Retinal pigment epithelial cell (primary cell): ENCODE data around the gene KAT8.

Experiments
- DNase-seq: peaks from one replicate; pipeline ENCODE4 v3.0.0-alpha.2; 2010; ENCODE audit warnings: low read depth
- H3K4me3 ChIP-seq: 2 replicates; pipeline ENCODE4 v1.5.1; 2011; ENCODE audit warnings: mild to moderate bottlenecking, low read length, control low read depth, moderate library complexity
- TF ChIP-seq, protein P1 (sequence below): conservative IDR thresholded peaks from 2 replicates; pipeline ENCODE4 v1.5.1; 2011; ENCODE audit warnings: low read depth, low read length, control low read depth, inconsistent platforms

KAT8 gene

DNA sequence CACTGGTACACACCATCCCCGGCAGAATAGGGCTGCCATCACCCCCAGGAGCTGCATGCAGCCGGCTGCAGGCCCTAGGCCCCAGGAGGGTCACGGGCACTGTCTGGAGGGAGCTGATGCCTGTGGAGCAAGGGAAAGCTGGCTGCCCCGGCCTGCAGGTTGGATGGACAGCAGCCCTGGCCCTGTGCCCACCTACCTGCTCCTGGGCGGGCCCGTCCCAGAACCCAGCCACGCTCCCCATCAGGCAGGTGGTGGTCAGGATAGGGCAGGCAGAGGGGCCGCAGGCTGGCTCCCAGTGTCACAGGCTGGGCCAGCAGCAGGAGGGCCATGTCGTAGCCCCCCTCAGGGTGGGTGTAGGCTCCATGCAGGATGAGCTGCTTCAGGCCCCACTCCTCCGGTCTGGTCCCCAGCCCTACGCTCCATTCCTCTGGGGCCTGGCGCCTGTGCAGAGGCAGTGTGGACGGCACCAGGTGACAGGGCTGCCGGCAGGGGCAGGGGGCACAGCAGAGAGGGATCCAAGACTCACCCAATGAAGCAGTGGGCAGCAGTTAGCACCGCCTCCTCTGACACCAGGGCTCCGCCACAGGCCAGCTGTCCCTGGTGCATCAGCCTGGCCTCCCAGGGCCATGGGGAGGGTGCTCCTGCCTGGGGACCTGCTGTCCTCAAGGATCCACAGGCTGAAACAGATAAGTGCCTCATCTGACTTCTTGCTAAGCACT is 32.7 kb upstream of the KAT8 start:
- TF ChIP-seq, protein P1, sequence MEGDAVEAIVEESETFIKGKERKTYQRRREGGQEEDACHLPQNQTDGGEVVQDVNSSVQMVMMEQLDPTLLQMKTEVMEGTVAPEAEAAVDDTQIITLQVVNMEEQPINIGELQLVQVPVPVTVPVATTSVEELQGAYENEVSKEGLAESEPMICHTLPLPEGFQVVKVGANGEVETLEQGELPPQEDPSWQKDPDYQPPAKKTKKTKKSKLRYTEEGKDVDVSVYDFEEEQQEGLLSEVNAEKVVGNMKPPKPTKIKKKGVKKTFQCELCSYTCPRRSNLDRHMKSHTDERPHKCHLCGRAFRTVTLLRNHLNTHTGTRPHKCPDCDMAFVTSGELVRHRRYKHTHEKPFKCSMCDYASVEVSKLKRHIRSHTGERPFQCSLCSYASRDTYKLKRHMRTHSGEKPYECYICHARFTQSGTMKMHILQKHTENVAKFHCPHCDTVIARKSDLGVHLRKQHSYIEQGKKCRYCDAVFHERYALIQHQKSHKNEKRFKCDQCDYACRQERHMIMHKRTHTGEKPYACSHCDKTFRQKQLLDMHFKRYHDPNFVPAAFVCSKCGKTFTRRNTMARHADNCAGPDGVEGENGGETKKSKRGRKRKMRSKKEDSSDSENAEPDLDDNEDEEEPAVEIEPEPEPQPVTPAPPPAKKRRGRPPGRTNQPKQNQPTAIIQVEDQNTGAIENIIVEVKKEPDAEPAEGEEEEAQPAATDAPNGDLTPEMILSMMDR = no peak
- H3K4me3 ChIP-seq = no peak overlapping the region
- no peak for DNase-seq

DNA sequence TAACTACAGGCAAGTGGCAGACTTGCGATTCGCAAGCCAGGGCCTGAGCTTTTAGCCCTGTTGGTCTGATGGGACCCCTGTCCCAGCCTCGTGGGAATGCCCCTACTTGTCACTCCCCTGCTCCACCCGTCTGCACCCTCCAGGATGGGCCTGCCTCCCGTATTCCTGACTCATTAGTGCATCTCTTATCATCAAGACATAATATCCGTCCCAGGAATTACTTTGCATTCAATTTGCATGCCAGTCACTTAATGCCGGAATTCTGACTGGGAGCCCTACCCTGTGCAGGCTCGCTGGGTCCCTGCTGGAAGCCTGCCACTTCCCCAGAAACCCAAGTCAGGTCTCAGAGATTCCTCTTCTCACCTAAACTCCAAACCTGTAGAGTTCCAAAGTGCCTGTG is 32.1 kb upstream of the KAT8 start:
- H3K4me3 ChIP-seq = no peak overlapping the region
- no peak for DNase-seq
- TF ChIP-seq, protein P1 = no peak

DNA sequence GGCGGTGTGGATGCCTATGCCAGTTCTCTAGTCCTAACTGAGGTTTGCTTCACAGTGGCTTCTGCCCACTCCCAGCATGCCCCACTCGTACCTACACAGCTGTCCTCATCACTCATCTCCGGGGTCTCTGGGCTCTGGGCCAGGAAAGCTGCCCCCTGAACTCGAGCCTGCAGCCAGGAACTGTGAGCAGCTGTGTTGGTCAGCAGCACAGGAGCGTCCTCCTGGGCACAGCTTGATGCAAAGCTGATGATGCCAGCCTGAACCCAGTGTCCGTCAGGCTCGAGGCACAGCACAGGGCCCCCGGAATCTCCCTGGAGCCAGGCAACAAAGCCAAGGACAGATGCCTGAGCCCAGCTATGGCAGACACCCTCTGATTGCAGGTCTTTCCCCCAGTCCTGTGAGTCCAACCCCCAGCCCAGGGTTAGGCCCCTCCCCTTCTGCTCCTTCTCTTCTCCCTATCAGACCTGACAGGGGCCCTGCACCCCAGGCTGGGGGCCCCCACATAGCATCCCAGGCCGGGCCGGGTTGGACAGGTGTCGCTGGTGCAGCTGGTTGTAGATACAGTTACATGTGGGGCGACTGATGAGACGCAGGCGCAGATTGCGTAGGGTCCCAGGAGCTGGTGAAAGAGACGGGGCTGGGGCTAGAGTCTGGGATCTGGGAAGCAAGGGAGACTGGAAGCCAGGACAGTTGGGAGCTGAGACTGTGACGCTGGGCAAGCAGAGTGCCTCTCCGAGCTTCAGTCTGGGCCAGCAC is 31.4 kb upstream of the KAT8 start:
- TF ChIP-seq, protein P1 = no peak
- no peak overlapping the region for H3K4me3 ChIP-seq
- DNase-seq = no peak

DNA sequence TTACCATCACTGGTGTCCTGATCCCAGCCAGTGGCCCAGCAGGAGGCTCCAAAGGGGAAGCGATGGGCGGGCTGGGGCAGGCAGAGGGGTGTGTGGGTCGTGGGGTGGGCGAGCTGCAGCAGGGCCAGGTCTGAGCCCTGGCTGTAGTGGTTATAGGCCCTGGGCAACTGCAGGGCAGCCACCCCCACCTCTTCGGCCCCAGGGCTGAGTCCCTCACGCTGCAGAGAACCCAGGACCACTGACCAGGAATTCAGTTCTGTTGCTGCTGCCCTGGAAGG is 30.9 kb upstream of the KAT8 start:
- no peak for DNase-seq
- TF ChIP-seq, protein P1 = no peak
- H3K4me3 ChIP-seq = no peak overlapping the region

DNA sequence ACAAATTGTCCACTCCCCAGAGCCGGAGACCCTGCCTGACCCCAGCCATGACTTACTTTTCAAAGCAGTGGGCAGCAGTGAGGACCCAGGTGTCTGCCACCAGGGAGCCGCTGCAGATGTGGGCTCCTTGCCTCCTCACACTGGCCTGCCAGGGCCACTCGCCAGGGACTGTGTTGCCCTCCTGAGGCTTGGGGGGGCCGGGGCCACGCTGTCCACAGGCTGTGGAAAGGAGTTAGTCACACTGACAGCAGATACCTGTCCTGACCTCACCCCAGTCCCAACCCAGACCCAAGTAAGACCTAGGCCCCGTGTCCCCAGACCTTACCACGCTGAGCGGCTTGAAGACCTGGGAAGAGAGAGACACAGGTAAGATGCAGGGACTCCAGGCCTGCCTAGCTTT is 30.0 kb upstream of the KAT8 start:
- no peak overlapping the region for H3K4me3 ChIP-seq
- no peak for DNase-seq
- TF ChIP-seq, protein P1 = no peak

DNA sequence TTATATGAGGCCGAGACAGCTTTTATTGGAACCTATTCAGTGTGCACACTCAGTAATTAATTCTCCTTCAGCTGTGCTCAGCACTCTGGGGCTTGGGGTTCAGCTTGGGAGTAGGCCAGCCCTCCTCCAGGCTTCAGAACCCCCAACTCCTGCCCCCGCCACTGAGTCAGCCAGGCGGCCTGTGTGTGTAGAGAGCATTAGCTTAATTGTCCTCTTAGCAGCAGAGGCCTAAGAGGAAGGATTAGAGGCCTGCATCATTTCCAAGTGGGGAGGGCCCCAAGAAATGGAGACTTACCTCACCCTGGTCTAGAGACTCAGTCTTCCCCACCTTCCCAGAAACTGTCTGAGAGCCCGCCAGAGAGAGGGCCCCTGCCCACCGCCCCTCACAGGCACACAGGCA is 29.5 kb upstream of the KAT8 start:
- TF ChIP-seq, protein P1 = no peak
- no peak for DNase-seq
- H3K4me3 ChIP-seq = no peak overlapping the region

DNA sequence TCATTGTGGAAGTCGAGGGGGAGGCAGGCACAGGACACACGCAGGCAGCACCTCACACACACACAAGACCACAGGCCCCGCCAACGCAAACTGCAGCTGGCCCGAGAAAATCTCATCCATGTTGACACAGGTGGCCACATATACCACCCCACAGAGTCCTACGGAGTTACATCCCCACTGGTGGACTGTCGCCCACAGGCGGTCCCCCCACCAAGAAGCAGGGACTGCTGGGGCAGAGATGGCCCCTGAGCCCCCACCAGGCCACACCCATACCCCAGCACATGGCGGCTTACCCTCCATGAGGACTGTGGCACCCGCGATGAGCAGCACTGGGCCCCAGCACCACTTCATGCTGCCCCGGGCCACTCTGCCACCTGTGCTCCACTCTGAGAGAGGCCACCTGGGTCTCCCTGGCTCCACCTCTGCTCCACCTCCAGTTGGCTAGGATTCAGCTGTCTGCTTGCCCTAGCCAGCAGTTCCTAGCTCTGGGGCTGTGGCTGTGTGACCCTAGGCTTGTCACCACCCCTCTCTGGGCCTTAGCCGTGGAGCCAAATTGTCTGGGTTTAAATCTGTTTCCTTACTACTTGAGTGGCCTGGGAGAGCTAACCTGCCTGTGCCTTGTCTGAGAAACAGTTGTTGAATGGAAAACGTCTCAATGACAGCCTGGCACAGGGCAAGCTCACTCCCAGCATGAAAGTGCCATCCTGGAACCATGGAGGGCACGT is 28.8 kb upstream of the KAT8 start, which contains the start of gene PRSS53:
Gene PRSS53, minus strand, starts transcription at position 485 of the 725 bp plus-strand sequence. Its CDS starts 134 bp downstream, at position 351.
- H3K4me3 ChIP-seq = no peak within 1 kb of the TSS
- TF ChIP-seq, protein P1 = no peak
- DNase-seq = no peak
